GM18951 (cell line): ENCODE measurements around the gene CNTN4.

Experiments used
- POLR2A ChIP-seq: IDR thresholded peaks from 4 replicates; pipeline ENCODE4 v1.6.1; 2011; ENCODE audit warnings: mild to moderate bottlenecking; ENCODE audit not compliant: insufficient read length, insufficient read depth; ENCODE audit errors: extremely low read depth
- in situ Hi-C: fragments of 300-500 bp; cut with MboI; formaldehyde crosslinking; loops from one replicate; pipeline ENCODE4 v1.12.0; 2022; ENCODE audit warnings: low sequenced_read_pairs, mixed read lengths, inconsistent platforms; ENCODE audit not compliant: unreplicated experiment

CNTN4 gene

DNA sequence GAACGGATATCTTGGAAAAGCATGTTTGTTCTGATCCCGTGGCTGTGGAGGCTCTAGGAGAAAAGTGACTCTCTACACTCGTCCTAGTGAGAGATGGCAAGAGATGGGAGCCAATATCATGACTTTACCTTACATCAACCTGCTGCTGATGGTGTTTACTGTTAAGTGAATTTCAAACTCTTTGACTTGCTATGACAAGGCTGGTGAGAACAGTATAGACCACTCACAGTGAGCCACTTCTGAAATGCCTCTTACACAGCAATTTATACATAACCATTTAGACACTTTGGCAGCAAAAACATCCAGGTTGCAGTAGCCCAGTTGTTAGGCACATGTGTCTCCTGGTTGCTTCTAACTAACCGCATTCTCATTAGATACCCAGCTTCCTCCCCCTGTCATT lies 968.2 kb downstream of the CNTN4 start:
- in situ Hi-C loops = no loop called here
- TF ChIP-seq POLR2A = no peak

- in situ Hi-C loops = no loop called here
- no peak for TF ChIP-seq POLR2A
Measured at GRCh38 chr3:3068358-3068881, 969.8 kb downstream of the CNTN4 start.

DNA sequence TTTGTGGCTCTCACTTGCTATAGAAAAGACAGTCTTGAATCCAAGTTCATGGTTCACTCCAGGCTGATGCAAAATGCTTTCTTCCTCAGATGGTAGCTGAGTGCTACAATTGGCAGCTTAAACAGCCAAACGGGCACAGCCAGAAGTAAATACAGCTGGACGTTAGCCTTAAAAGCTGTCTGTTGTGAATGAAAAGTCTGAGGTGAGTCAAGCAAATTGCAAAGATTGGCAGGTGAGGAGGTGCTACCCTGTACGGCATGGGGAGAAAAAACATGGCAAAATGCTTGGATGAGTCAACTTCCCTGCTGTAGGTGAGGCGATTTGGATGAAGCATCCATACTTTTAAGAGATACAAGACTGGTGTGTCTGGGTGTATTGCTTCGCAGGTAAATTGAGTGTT lies 971.1 kb downstream of the CNTN4 start:
- in situ Hi-C loops = no loop called here
- TF ChIP-seq POLR2A = no peak

- no peak for TF ChIP-seq POLR2A
- in situ Hi-C loops = no loop called here
Measured at GRCh38 chr3:3071136-3071535, 972.5 kb downstream of the CNTN4 start.

DNA sequence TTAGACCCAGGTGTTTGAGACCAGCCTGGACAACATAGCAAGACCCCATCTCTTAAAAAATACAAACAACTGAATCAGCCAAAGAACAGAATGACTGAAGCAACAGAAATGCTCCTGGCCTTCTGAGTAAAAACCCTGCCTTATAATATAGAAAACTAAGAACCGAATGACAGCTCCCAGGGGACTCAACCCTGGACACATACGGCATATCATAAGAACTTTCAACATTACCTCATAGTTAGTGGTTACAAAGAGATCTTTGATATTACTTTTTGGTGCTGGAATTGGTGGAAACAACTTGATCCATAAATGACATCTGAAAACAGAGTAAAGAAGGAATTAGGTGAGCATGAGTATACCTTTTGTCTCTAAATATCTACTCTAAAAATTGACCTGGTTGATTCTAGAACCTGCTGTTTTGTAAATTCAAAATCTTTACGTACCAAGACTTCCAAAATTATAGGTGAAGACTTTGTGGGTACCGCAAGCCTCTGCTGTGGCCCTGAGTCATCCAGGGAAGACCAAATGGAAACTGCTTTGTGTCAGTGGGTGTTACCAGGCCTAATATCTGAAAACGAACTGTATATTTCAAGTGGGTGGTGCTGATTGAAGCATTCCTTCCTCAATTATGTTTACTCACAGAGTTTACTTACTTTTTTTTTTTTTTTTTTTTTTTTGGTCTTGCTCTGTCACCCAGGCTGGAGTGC lies 976.0 kb downstream of the CNTN4 start:
- in situ Hi-C loops = no loop called here
- no peak for TF ChIP-seq POLR2A

GRCh38 chr3:3080309-3080708 lies 981.6 kb downstream of the CNTN4 start:
- no peak for TF ChIP-seq POLR2A
- in situ Hi-C loops = no loop called here

GRCh38 chr3:3081381-3082233 lies 982.9 kb downstream of the CNTN4 start:
- in situ Hi-C loops = no loop called here
- TF ChIP-seq POLR2A = no peak

- in situ Hi-C loops = no loop called here
- no peak for TF ChIP-seq POLR2A
Measured at GRCh38 chr3:3082234-3082924, 983.7 kb downstream of the CNTN4 start.

GRCh38 chr3:3084890-3085289 lies 986.2 kb downstream of the CNTN4 start:
- no peak for TF ChIP-seq POLR2A
- in situ Hi-C loops = no loop called here

DNA sequence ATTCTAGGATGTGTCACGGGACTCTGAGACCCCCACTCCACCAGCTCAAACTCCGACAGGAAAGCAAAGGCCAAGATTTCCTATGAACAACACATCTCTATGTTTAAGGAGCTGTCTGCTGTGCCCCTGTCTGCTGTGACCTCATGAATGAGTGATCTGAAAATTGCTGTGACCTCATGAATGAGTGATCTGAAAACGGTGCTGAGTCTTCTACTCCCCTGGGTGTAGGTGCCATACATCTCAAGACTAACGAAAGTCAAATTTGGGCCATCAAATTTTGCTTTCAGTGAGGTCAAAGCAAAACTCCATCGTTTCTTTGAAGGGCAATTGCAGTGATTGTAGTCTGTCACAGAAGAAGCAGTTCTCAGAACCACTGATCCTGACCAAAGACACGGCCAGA lies 987.1 kb downstream of the CNTN4 start:
- no peak for TF ChIP-seq POLR2A
- in situ Hi-C loops = no loop called here

DNA sequence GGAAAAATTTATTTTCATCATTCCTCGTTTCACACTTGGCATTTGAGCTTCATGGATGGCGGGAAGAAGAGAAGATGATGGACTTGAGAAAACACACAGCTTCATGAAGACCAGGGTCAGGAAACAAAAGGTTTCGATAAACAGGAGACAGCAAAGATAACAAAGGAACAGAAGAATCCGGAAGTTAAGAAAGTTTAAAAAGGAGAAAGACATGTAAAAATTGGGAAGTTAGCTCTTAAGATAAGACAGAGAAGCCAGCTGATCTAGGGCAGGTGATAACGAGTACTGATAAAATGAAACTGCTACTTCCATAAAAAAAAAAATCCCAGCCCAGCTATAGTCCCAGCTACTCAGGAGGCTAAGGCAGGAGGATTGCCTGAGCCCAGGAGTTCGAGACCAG lies 987.6 kb downstream of the CNTN4 start:
- no peak for TF ChIP-seq POLR2A
- in situ Hi-C loops = no loop called here

DNA sequence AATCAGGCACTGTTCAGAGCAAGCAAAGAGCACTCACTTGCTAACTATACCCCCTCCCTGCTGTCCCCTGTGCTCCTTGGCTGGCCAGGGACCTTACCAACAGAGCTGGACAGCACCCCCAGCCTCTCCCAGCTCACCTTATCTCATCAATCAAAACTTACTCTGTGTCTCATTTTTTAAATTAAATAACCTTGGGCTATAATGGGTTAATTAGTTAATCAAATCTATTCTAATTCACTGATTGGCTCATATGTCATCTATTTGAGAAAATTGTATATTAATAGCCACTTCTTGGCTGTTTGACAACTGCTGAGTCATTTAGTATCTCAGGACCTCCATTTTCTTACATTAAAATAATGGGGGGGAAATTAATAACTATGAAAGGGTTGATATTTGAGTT lies 988.6 kb downstream of the CNTN4 start:
- no peak for TF ChIP-seq POLR2A
- in situ Hi-C loops = no loop called here

DNA sequence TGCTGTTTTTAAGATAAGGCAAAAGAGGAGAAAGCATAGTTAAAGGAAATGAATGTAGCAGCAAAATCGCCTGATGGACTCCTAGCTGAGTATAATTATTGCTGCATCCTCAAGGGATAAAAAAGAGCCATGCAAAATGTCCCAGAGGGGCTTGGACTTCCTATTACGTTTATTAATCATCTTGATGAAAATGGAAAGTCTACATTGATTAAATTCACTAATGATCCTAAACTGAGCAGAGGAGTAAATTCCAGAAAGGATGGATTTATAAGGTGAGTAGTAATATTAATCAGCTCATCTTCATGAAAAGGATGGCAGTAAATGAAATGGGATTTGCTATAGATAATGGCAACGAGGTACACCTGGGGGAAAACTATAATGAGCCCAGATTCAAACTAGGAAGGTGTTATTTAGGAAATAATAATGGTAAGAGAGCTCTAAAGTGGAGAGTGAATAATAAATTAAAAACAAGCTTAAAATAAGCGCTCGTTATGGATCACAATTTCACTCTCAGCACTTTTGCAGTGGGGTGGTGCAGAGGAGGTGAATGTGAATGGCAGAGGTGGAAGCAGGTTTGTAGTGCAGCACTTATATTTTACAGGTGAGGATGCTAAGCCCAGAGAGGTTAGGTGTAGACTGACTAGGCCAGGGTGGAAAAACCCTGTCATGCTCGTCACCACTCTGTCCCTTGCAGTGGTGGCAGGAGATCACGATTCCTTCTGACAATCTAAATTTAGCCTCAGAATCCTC lies 989.2 kb downstream of the CNTN4 start:
- in situ Hi-C loops = no loop called here
- TF ChIP-seq POLR2A = no peak
